NCI-H187 (cell line): ENCODE data around the gene PFKFB2.

Source experiments
- DNase-seq, 2 experiments: peaks; one replicate each; lab custom pipeline; 2025; lab: John Stamatoyannopoulos, UW

PFKFB2 gene

GRCh38 chr1:207067185-207067584 lies 14.1 kb downstream of the PFKFB2 start:
- DNase-seq: no peak

DNA sequence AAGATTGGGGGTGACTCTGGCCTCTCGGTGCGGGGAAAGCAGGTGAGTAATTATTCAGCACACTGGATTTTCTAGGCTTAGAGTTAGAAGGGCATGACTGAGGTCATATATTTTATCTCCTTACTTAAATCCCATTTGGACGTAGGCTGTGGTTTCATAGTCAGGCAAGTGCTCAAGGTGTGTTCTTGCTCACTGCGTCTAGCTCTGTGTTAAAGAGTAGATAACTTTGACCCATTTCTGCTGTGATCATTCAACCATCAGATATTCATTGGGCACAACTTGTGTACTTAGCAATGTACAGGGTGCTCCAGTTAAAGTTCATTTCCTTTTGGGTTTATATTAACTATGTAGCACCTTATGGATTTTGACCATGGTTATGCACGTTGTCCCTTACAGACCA lies 14.6 kb downstream of the PFKFB2 start:
- no peak for DNase-seq

GRCh38 chr1:207069061-207069460 lies 16.0 kb downstream of the PFKFB2 start:
- DNase-seq: no peak

- DNase-seq: no peak
These were observed 16.9 kb downstream of the PFKFB2 start for GRCh38 chr1:207069858-207070506.

- no peak for DNase-seq
These were observed 17.7 kb downstream of the PFKFB2 start for GRCh38 chr1:207070811-207071210.

DNA sequence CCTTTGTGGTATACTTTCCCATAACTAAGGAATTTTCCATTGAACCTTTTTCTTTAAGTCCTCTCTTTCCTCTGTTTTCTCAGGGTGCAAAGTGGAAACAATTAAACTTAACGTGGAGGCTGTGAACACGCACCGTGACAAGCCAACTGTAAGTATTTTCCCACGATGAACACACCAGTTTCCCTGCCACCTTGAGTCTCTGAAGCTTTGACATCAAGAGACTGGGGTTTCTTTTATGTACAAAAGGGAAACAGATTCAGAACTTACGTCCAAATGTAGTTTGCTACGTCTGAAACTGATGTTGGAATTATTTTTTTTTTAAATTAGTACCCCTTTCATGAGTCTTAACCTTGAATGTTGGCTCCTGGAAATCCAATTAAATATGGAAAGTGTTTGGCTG lies 18.4 kb downstream of the PFKFB2 start:
- no peak for DNase-seq

GRCh38 chr1:207072233-207072632 lies 19.2 kb downstream of the PFKFB2 start:
- no peak for DNase-seq

- DNase-seq: no peak
These were observed 21.1 kb downstream of the PFKFB2 start for GRCh38 chr1:207073906-207074820.

- no peak for DNase-seq
These were observed 23.3 kb downstream of the PFKFB2 start for GRCh38 chr1:207076181-207076955.

- DNase-seq: no peak
These were observed 23.9 kb downstream of the PFKFB2 start for GRCh38 chr1:207077012-207077411.

- peak; percentile 60 to 88 for DNase-seq
These were observed 24.6 kb downstream of the PFKFB2 start for GRCh38 chr1:207077470-207078377.

GRCh38 chr1:207078578-207079132 lies 25.6 kb downstream of the PFKFB2 start:
- DNase-seq: no peak

DNA sequence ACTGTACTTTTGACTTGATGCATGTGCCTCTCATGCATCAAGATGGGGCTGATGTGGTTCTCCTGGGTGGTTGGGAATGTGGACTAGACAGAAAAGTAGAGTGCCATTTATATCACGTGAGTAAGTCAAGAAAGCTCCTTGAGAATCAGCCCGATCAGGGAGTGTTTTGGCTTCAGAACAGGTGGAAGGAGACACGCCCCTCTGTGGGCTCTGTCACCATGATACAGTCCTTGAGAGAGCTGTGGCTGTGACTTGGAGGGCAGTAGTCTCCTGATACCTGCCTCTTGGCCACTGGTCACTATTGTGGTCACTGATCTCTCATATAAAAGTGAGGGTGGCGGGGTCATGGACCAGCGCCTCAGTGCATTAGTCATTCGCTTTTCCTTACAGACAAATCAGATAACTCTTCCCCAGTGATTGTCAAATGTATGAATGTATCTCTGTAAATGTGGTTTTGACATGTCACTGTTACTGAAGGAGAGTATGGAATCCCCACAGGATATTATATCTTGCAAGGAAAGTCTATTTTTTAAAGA lies 26.7 kb downstream of the PFKFB2 start:
- DNase-seq: no peak

DNA sequence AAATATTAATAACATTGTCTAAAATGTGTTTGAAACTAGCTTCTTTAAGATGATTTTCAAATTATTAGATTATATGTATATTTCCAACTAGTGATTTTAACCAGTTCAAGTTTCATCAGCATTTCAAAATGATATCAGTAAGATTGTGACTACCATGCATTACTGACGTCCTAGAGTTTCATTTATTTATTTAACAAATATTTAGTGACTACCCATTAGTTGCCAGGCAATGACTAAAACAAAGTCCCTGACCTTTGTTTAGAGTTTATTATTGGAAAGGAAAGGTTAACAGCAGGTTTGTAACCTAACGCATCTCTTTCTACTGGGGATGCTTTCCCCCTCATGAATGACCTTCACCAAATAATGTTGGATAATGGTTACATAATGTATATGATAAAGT lies 28.0 kb downstream of the PFKFB2 start:
- DNase-seq: no peak

DNA sequence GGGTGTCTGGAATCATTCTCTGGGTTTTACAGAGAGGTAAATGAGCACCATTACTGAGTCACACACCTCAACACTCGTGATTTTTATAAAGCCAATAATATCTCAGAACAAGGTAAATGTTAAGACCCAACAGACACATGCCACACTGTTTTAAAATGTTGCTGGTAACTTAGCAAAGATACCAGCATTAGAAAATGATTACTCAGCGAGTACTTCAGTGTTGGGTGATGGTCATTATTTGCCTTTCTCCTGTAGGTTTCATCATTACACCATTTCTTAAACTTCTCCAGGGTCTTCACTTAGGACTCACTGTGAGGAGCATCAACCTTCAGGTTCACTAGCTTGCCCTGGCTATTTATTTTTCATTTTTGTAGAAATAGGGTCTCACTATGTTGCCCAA lies 28.7 kb downstream of the PFKFB2 start:
- no peak for DNase-seq

DNA sequence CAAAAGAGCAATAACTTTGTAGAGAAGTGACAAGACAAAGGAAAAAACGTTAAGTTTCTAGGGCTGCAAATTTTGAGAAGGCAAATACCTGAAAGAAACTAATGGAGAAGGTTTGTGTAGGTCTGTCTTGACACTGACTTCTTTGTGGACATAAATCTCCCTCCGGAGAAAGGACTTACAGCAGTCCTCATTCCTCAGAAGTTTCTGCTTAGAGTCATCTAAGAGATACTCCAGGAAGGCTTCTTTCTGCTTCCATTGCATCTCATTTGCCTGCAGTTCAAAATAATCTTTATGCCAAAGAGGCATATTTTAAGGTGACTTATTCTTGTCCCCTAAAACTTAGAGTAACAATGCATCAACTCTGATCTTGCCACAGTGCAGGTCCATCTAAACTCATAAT lies 31.2 kb downstream of the PFKFB2 start:
- no peak for DNase-seq

DNA sequence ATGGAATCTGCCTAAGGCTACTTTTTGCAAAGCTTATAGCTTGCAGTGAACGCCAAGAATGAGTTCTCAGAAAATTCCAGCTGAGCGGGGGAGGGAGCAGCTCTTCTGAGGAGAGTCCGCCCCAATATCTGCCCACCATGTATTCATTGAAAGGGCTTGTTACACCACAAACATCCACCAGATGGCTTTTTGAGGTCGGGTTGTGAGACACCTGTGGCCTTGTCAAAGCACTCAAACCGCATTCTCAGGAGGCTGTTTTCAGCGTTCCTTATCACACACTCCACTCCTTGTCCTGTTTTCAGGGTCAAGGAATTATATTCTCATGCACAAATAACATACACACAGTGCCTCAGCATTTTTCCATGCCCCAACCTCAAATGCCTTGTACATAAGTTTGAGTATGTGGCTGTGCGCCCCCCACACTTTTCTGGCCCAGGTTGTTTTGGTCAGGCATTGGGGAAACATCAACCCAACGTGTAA lies 31.7 kb downstream of the PFKFB2 start:
- DNase-seq: peak; percentile 23 to 56

GRCh38 chr1:207085887-207086286 lies 32.8 kb downstream of the PFKFB2 start:
- DNase-seq: no peak

GRCh38 chr1:207088161-207088560 lies 35.1 kb downstream of the PFKFB2 start:
- no peak for DNase-seq

- no peak for DNase-seq
These were observed 35.9 kb downstream of the PFKFB2 start, which contains the start of gene C4BPB for GRCh38 chr1:207088701-207089626. TSS of gene C4BPB (plus strand) at chr1:207088860. CDS start at chr1:207089532, 672 bp downstream.
